Epithelial cell of proximal tubule (primary cell): ENCODE results near the gene TJP1. TPM values are rescaled to one million over a fixed set of nuclear protein-coding genes. Genes with fewer than 3 reads are reported as not detected.
"Not testable (repeated sequence)": the region's sequence is repeated elsewhere in the genome, so short reads cannot be mapped to it uniquely, and the experiment has no call there.

Source experiments
- DNase-seq: peaks from one replicate; pipeline ENCODE4 v3.0.0-alpha.2; 2011; ENCODE audit warnings: low read depth
- H3K4me3 ChIP-seq: 2 replicates; pipeline ENCODE4 v1.5.1; 2011; ENCODE audit warnings: low read depth, mild to moderate bottlenecking, low read length
- total RNA-seq: library from RNA; depleted of rRNA; stranded (reverse); fragments of >200 nt; gene quantifications from 2 replicates; pipeline ENCODE4 v1.2.3, GENCODE V29; 2015
- TF ChIP-seq, protein P1 (sequence below): conservative IDR thresholded peaks from 2 replicates; pipeline ENCODE4 v1.5.1; 2012; ENCODE audit warnings: low read depth, mild to moderate bottlenecking, low read length

The TJP1 gene
- total RNA-seq, 1 donor from 2014 or later: 106 TPM

DNA sequence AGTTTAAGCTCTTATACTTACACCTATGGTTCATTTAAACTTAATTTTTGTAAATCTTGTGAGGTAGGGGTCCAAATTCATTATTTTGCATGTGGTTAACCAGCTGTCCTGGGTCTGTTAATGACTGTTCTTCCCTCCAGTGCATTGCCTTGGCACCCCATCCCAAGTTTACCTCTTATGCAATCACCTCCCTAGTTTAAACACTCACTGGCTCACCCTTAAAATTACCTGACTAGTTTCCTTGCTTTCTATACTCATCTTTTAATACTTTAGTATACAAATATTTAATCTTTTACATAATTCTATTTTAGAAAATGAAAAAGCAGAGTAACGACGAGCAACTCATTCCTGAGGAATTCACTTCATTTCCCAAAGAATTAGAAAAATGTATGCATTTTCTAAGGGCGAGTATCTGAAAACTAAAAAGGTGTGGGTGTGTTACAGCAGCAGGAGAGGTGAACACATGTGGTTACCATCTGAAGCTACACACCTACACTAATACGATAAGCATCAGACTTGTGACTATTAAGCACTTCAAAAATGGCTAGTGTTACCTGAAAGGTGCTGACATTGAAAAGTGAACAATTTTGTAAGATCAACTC is 33.7 kb downstream of the TJP1 start:
- no peak overlapping the region for H3K4me3 ChIP-seq
- no peak for DNase-seq
- TF ChIP-seq, protein P1, sequence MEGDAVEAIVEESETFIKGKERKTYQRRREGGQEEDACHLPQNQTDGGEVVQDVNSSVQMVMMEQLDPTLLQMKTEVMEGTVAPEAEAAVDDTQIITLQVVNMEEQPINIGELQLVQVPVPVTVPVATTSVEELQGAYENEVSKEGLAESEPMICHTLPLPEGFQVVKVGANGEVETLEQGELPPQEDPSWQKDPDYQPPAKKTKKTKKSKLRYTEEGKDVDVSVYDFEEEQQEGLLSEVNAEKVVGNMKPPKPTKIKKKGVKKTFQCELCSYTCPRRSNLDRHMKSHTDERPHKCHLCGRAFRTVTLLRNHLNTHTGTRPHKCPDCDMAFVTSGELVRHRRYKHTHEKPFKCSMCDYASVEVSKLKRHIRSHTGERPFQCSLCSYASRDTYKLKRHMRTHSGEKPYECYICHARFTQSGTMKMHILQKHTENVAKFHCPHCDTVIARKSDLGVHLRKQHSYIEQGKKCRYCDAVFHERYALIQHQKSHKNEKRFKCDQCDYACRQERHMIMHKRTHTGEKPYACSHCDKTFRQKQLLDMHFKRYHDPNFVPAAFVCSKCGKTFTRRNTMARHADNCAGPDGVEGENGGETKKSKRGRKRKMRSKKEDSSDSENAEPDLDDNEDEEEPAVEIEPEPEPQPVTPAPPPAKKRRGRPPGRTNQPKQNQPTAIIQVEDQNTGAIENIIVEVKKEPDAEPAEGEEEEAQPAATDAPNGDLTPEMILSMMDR: no peak

DNA sequence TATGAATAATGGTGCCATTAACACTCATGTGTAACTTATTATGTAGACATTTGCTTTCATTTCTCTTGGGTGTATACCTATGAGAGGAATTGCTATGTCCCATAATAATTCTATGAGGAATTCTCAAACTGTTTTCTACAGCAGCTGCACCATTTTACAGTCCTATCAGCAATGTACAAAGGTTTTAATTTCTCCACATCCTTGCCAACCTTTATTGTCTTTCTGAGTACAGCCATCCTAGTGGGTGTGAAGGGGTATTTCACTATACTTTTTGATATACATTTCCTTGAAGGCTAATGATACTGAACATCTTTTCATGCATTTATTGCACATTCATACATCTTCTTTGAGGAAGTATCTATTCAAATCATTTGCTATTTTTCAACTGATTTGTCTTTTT is 34.5 kb downstream of the TJP1 start:
- TF ChIP-seq, protein P1: no peak
- no peak for DNase-seq
- no peak overlapping the region for H3K4me3 ChIP-seq

DNA sequence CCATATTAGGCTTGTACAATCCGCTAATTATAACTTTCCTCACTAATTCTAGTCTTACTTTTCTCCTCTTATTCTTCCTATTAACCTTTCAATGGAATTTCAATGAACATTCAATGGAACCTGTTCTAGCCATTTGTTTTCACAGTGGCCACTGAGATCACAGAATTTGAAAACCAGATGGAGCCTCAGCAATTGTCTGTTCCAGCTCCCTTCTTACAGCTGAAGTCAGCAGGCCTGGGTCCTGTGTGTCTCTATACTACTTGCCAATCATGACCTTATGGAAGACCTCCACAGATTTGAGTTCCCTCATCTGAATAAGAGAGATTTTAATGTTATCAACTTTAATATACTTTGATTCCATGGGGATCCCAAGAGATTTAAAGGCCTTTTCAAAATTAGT is 36.6 kb downstream of the TJP1 start:
- H3K4me3 ChIP-seq: no peak overlapping the region
- DNase-seq: no peak
- TF ChIP-seq, protein P1: no peak

DNA sequence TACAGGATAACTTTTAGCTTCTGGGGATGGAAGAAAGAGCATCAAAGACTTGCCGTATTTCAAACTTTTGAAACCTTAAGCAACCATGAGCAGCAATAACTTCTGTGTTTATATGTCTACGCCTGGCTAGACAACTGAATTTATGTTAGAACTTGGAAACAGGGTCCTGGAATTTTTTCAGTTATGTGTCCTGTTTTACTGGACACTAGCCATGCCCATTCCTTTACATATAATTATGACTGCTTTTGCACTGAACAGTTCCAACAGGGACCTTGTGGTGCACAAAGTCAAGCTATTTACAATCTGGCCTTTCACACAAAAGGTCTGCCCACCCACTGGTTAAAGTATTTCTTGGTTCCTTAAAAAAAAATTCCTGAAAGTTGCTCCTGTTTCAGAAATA is 37.1 kb downstream of the TJP1 start:
- no peak for DNase-seq
- no peak overlapping the region for H3K4me3 ChIP-seq
- TF ChIP-seq, protein P1: no peak

DNA sequence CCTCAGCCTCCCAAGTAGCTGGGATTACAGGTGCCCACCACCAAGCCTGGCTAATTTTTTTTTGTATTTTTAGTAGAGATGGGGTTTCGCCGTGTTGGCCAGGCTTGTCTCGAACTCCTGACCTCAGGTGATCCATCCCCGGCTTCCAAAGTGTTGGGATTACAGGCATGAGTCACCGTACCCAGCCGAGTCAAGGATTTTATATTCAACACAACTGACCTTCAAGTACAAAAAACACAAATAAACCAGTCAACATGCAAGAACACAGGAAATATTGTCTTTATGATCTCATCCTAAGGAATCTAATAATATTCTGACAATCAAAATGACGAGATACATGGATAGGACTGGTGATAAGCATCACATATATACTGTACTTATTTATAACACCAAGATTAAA is 37.9 kb downstream of the TJP1 start:
- TF ChIP-seq, protein P1: no peak
- no peak for DNase-seq
- no peak overlapping the region for H3K4me3 ChIP-seq

DNA sequence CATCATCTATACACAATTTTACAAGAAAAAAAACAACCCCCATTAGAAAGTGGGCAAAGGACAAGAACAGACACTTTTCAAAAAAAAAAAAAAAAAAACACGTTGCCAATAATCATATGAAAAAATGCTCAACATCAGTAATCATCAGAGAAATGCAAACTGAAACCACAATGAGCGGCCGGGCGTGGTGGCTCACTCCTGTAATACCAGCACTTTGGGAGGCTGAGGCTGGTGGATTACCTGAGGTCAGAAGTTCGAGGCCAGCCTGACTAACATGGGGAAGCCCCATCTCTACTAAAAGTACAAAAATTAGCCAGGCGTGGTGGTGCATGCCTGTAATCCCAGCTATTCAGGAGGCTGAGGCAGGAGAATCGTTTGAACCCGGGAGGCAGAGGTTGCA is 39.5 kb downstream of the TJP1 start:
- not testable (repeated sequence) for DNase-seq, H3K4me3 ChIP-seq

DNA sequence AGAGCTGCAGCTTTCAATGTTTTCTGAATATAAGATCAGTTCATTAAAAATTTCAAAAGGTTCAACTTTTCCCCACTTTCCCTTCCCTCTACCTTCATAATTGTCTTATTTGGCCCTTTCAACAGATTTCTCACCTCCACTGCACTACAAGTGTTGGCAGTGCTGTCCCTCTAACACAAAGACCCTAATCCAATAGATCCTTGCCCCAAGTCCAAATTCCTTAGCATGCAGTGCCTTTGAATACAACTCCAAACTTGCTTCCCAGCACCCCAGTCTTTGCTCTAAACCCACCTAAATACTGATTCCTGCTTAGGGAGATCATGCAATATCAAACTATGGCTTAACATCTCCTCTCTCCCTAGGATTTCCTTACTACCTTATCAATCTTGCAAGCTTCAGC is 43.9 kb downstream of the TJP1 start:
- no peak overlapping the region for H3K4me3 ChIP-seq
- DNase-seq: no peak
- TF ChIP-seq, protein P1: no peak
